NCI-H524 (cell line): ENCODE data around the gene MT1M.
A peak's percentile ranks its signal among the peaks of the same experiment; 100 is the strongest.
"Not testable (repeated sequence)": the region's sequence is repeated elsewhere in the genome, so short reads cannot be mapped to it uniquely, and the experiment has no call there.

Experiments used
- DNase-seq, 2 experiments: peaks; one replicate each; lab custom pipeline; 2025; lab: John Stamatoyannopoulos, UW

Gene MT1M

DNA sequence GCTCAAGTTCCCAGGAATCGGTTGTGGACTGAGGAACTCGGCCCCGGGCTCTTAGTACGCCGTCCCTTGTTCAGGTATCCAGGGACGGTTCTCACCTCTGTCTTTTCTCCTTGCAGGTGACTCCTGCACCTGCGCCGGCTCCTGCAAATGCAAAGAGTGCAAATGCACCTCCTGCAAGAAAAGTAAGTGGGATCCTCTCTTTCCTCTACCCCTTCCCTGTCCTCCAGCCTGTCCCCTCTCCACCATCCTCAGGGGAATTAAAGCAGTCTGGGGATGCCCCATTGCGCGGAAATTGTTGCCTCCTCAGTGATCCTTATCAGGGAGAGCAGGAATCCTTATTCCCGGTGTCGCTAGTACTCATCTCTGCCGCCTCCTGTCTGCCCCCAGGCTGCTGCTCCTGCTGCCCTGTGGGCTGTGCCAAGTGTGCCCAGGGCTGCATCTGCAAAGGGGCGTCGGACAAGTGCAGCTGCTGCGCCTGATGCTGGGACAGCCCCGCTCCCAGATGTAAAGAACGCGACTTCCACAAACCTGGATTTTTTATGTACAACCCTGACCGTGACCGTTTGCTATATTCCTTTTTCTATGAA, 23.5 kb upstream of the MT1M start:
- peak; percentile 31 to 66 for DNase-seq

DNA sequence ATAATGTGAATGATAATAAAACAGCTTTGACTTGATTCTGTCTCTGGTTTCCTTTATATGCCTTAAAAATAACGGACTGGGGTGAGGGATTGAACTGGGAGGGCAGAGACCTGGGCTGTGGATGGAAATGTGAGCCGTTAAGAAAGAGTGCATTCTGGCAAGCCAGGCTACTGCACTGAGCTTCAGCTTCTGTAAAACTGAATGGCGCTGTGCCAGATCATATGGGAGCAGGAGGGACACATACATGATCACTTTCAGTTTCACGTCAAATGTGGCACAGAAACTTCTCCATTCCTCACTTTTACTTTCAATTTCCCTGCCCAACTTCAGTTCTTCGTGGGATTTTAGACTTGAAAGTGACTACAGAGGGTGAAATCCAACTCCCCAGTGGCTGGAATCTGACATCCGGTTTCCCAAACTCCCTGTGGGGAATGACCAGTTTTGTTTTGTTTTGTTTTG, 23.0 kb upstream of the MT1M start:
- DNase-seq, result peak in 1 of 2 experiments; percentile 57

GRCh38 chr16:56610017-56610608, 22.3 kb upstream of the MT1M start:
- DNase-seq, result no peak

DNA sequence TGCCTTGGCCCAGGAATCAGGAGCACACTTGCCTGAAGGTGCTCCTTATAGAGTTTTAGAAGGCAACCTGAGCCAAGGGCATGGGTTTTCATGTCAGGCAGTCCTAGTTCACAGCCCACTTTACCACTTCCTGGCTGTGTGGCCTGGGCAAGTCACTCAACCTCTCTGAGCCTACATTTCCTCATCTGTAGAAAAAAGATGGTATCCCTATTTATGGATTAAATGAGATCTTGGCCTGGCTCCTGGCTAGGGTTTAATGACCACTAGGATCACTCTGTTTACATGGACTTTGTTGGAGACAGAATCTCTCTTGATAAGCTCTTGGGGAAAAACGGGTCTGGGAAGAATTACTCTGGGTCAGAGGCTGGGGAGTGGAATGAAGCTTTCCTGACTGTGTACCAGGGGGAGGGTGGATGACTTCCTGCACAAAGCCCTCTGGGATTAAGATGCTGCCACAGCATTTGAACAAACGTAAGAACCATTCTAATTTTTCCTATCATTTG, 21.8 kb upstream of the MT1M start:
- DNase-seq, result no peak

- no peak for DNase-seq
Measured at GRCh38 chr16:56611281-56611833, 21.1 kb upstream of the MT1M start.

GRCh38 chr16:56613706-56614105, 18.8 kb upstream of the MT1M start:
- no peak for DNase-seq

- no peak for DNase-seq
Measured at GRCh38 chr16:56614549-56614991, 17.9 kb upstream of the MT1M start.

DNA sequence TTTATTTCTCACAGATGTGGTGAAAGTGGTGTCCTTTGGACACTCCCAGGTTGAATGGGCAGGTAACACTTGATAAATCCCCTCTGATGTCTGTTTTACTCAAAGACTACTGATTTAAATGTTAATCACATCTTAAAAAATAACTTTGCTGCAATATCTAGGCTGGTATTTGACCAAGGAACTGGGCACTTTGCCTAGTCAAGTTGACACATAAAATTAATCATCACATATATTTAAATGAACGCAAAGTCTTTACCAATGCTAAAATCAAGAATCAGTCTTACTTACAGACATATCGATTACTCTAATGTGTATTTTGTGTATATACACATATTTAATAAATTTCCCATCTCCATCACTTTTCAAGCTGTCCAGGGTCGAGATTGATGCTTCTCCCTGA, 17.1 kb upstream of the MT1M start:
- DNase-seq, result no peak

DNA sequence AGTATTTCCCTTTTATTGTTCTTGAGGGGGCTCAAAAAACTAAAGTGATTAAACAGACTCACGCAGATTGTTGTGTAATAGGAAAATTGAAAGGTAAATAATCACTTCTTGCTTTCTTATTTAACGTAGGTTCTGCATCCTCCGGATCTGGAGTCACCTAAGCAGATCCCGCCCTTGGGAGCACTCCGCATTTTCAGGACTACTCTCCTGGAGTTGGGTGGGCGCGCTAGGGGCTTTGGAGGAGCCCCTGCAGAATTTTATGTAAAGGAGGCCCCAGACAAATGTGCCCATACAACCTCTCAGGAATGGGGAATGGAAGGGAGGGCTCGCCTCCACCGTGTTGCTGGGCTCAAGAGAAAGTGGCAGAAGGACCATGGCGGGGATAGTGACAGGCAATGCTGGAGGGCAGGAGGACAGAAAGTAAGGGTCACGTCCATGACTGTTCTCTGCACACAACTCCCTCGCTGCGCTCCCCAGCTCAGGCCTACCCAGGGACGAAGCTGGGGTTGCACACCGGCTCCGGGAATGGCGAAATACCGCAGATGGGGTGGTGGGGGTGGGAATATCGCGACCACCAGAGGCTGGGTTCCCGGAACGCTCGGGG, 15.7 kb upstream of the MT1M start:
- DNase-seq, result no peak

- peak in 1 of 2 experiments; percentile 35 for DNase-seq
Measured at GRCh38 chr16:56617212-56618085, 15.0 kb upstream of the MT1M start.

- no peak for DNase-seq
Measured at GRCh38 chr16:56618138-56618537, 14.3 kb upstream of the MT1M start.

GRCh38 chr16:56620339-56620897, 12.0 kb upstream of the MT1M start:
- DNase-seq, result no peak

- DNase-seq, result not testable (repeated sequence)
Measured at GRCh38 chr16:56621665-56622445, 10.6 kb upstream of the MT1M start.

- not testable (repeated sequence) for DNase-seq
Measured at GRCh38 chr16:56623184-56623583, 9.3 kb upstream of the MT1M start.

- DNase-seq, result no peak
Measured at GRCh38 chr16:56623637-56624036, 8.8 kb upstream of the MT1M start.

DNA sequence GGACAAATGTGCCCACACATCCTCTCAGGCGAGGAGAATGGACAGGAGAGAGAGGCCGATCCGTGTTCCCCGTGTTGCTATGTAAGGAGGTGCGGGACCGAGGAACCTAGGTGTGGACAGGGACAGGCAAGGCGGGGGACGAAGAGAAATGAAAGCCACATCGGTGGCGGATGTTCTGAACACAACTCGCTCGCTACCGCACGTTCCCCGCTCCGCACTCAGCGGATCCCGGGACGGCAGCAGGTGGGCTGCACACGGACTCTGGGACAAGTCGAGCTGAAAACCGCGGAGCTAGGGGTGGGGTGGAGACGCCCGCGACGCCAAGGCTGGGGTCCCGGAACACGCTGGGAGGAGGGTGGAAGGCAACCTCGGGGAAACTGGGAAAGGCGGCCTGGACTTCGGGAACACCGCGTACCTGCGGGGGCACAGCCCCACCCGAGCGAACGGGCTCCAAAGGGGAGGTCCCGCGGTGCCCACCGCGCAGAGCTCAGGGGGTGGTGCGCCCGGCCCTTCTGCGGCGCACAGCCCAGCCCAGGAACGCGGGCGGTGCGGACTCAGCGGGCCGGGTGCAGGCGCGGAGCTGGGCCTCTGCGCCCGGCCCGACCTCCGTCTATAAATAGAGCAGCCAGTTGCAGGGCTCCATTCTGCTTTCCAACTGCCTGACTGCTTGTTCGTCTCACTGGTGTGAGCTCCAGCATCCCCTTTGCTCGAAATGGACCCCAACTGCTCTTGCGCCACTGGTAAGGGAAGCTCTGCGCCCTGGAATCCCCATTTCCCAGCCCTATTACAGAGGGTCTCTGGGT, 7.1 kb upstream of the MT1M start, which contains the start of gene MT1E:
TSS of gene MT1E (plus strand) at position 642 of the 803 bp plus-strand sequence. CDS start at position 713, 71 bp downstream.
- DNase-seq, result no peak

DNA sequence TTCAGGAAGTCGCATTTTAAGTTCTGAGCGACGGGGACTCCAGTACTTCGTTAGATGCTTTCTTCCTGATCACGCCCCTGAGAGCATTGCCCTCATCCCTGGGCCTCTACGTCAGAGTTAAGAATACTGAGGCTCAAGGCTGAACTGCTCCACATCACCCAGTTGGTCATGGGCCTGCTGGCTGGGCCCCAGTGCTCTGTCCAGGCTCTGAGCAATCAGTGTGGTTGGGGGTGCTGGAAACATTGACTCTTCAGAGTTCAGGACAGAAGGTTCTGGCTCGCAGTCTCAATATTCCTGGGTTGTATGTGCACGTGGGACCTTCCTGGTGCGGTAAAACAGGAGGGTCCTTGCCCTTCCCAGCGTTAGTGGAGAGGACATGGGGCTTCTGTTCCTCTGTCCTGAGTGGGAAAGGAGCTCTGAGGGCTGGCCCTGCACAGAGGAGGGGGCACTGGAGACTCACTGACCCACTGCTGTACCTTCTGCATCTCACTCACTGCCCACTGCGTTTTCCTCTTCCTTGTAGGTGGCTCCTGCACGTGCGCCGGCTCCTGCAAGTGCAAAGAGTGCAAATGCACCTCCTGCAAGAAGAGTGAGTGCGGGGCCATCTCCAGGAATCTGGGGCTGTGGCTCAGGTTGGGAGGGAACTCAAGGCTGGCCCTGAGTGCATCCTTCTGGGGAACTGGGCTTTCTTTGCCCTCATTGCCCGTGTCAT, 6.4 kb upstream of the MT1M start:
- no peak for DNase-seq

DNA sequence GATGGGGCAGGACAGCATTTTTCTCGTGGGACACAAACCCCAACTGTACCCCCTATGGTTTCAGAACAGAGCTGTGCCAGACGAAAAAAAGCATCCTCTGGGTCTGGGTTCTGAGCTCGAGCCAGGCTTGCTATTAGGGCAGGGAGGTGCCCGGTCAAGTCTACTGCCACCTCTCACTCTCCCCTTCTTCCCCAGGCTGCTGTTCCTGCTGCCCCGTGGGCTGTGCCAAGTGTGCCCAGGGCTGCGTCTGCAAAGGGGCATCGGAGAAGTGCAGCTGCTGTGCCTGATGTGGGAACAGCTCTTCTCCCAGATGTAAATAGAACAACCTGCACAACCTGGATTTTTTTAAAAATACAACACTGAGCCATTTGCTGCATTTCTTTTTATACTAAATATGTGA, 5.8 kb upstream of the MT1M start:
- no peak for DNase-seq
